ENCODE results near the gene SRXN1.

DNA sequence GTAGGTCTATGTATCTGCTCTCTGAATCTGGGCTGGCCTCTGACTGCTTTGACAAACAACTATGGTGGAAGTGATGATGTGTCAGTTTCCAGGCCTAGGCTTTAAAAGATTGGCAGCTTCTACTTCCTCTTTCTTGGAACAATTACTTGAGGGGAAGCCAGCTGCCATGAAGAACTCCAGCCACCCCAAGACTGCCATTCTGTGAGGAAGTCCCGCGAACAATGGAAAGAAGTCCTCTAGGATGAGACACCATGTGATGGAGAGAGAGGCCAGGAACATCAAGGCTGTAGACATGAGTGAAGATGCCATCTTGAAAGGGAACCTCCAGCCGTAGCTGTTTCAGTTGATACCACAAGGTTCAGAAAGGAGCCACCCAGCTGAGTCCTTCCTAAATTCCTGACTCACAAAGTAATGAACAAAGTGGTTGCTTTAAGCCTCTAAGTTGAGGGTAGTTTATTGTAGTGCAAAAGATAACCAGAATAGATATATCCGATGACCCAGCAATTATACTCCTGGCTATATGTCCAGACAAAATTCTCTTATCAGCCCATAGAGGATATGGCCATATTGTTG, 27.6 kb downstream of the SRXN1 start:
- TF ChIP-seq FOXP2 (optimal IDR thresholded peaks at IDR 0.05; ENCODE audit: borderline replicate concordance, extremely low read depth, extremely low read length, insufficient read depth) (no peak), POLR2AphosphoS5 (IDR thresholded peaks at IDR 0.05; ENCODE audit: low read depth, low read length) (no peak), REST (IDR thresholded peaks at IDR 0.05; ENCODE audit: insufficient read depth in 1 of 2, low read depth in 2 of 2, low read length in 2 of 2) (no peak), SIN3A (IDR thresholded peaks at IDR 0.05; ENCODE audit: borderline replicate concordance, insufficient read depth, low read length) (no peak)
